Fibroblast of pulmonary artery (primary cell): Measurements from ENCODE around the gene IKBKG.

Experiments
- DNase-seq: peaks from one replicate; pipeline ENCODE4 v3.0.0-alpha.2; 2010; ENCODE audit warnings: low read depth
- H3K4me3 ChIP-seq: replicated peaks from 2 replicates; pipeline ENCODE4 v1.5.1; 2011; ENCODE audit warnings: low read depth, mild to moderate bottlenecking, control low read depth, low read length, moderate library complexity
- TF ChIP-seq, protein P1 (sequence below): IDR thresholded peaks from 2 replicates; pipeline ENCODE4 v1.5.1; 2011; ENCODE audit warnings: mild to moderate bottlenecking, control low read depth, low read length, inconsistent platforms; ENCODE audit errors: missing control alignments

Gene IKBKG

DNA sequence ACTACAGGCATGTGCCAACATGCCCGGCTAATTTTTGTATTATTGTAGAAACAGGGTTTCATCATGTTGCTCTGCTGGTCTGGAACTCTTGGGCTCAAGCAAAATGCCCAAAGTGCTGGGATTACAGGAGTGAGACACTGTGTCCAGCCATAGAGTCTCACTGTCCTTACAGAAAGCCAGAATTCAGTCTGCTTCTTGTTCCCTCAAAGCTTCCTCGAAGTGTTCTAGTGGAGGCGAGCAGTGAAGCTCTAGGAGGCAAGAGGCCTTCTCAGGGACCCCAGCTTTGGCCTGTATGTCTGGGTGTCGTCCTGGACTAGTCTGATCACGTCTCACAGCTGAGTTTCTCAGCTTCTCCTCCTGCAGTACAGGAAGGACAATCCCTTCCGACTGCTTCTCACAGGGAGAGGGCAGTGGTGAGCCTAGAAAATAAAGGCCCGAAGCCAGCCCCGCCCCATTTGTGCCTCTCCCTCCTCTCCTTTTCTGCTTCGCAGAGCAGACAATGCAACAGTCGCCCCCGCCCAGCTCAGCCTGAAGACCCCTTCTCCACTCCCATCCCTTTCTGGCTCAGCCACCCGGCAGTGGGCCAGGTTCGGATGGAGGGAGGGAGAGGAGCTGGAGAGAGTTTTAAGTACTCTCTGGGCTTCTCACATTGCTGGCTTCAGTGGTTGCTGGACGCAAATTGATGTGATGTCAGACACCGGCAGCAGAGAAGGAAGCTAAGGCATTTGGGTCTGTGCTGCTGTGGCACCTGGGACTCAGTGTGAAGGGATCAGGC, 20.3 kb upstream of the IKBKG start:
- peak overlapping the region; percentile 19 for H3K4me3 ChIP-seq
- TF ChIP-seq, protein P1, sequence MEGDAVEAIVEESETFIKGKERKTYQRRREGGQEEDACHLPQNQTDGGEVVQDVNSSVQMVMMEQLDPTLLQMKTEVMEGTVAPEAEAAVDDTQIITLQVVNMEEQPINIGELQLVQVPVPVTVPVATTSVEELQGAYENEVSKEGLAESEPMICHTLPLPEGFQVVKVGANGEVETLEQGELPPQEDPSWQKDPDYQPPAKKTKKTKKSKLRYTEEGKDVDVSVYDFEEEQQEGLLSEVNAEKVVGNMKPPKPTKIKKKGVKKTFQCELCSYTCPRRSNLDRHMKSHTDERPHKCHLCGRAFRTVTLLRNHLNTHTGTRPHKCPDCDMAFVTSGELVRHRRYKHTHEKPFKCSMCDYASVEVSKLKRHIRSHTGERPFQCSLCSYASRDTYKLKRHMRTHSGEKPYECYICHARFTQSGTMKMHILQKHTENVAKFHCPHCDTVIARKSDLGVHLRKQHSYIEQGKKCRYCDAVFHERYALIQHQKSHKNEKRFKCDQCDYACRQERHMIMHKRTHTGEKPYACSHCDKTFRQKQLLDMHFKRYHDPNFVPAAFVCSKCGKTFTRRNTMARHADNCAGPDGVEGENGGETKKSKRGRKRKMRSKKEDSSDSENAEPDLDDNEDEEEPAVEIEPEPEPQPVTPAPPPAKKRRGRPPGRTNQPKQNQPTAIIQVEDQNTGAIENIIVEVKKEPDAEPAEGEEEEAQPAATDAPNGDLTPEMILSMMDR, result peak; percentile 60
- DNase-seq, result peak; percentile 82

DNA sequence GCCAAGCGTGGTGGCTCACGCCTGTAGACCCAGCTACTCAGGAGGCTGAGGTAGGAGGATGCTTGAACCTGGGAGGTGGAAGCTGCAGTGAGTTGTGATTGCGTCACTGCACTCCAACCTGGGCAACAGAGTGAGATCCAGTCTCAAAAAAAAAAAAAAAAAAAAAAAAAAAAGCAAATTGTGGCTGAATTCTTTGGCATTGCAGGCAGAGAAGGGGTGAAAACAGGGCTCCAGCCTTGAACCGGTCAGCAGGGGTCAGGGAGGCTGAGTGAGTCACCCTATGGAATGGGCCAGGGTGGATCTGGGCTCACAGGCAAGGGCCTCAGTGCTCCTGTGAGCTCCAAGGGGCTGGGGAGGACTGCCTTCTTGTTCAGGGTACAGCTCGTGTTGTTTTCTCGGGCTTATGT, 18.2 kb upstream of the IKBKG start:
- H3K4me3 ChIP-seq, result no peak overlapping the region
- peak; percentile 34 for DNase-seq
- TF ChIP-seq, protein P1, result no peak

DNA sequence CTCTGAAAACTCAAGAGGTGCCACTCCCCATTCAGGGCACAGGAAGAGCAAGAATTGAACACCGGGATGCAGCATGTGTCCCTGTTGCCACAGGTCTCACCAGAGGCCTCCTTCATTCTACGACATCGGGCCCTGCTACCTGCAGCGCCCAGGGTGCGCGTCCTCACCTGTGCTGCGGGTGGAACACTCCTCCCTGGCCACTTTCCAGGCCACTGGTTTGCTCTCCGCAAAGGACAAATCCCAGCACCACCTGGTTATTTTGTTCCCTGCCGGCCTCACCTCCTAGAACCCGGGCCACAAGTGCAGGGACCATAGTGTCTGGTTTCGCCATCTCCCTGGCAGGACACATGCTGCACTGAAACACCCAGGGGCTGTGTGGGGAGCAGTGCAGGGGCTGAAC, 17.1 kb upstream of the IKBKG start:
- TF ChIP-seq, protein P1, result no peak
- H3K4me3 ChIP-seq, result no peak overlapping the region
- DNase-seq, result no peak

DNA sequence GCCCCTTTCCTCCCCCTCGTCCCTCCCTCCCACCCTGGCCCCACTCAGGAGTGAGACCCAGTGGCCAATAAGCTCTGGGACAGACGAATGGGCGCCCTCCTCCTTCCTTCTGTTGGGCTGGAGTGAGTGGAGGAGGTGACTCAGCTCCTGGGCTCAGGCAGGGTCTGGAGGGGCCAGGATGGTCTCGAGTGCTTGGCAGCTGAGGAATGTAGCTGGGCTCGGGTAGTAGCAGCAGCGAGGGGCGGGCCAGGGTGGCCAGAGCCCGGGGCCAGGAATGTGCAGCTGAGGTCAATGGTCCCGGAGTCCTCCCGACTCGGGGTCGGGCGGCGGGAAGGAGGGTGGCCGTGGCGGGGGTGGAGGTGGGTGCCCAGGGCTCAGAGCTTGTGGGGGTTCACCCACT, 15.8 kb upstream of the IKBKG start:
- H3K4me3 ChIP-seq, result no peak overlapping the region
- TF ChIP-seq, protein P1, result no peak
- peak; percentile 40 for DNase-seq

DNA sequence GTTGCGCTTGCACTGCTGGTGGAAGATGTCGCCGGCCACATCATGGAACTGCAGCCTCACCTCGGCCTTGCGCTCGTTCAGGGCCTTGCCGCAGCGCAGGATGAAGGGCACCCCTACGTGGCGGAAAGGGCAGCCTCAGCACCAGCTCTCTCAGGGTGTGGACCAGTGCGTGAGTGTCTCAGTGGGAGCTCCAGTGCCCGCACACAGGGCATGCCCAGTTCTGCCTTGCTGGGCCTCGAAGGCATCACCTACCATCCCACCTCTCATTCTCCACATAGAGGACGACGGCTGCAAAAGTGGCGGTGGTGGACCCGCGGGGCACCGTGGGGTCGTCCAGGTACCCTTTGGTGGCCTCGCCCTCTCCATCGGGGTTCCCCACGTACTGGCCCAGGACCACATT, 14.7 kb upstream of the IKBKG start:
- no peak overlapping the region for H3K4me3 ChIP-seq
- TF ChIP-seq, protein P1, result no peak
- DNase-seq, result no peak

DNA sequence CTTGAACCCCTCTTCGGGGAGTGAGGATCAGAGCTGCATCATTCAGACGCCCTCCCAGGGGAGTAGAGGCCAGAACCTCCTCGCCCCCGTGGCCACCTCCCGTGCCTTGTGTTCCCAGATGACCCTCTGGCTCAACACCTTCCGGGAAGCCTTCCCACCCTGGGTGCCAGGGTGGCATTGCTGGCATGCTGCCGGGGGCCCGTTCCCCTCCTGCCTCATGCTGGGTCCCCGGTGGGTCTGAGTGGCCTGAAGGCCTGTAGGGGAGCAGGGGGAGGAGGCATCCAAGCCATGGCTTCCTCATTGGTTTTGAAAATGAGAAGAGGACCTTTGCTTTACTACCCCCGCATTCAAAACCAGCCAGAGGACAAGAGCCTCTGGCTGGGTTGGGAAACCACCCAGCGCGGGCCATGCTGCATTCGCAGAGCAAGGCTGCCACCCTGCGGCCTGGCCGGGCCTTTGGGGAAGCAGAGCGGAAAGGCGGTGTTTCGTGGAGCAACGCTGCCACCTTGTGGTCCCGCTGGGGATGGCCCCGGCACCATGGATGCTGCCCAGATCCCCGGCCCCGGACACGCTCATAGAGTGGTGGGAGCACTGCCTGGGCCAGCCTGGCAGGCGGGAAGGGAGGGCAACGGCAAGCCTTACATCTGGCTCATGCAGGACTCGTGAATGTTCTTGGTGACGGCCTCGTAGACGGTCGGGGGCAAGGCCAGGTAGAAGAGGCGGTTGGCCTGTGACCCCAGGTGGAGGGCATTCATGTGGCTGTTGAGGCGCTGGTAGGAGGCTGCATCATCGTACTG, 12.7 kb upstream of the IKBKG start:
- TF ChIP-seq, protein P1, result peak; percentile 79
- no peak overlapping the region for H3K4me3 ChIP-seq
- DNase-seq, result peak; percentile 85
